Measurements from ENCODE around the gene N4BP2L2.

GRCh38 chr13:32447894-32448623, 90.5 kb downstream of the N4BP2L2 start:
- TF ChIP-seq CTCF (IDR thresholded peaks at IDR 0.05; ENCODE audit: borderline replicate concordance, extremely low read depth, low read length, poor library complexity, severe bottlenecking): no peak
- no peak for TF ChIP-seq EZH2 (IDR thresholded peaks at IDR 0.05; ENCODE audit: borderline replicate concordance, low read depth, low read length, severe bottlenecking)
